ENCODE results near the gene SPEM1.

DNA sequence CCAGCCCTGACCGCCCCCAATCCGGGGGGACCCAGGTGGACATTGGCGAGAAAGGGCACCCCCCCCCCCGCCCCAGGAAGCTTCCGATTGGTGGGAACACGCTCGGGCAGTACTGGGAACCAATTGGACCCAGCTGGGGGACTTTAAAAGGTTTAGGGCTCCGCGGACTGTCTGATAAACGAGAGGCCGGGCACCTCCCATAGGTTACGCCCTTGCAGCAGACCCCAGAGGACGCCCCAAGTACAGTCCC lies 16.5 kb upstream of the SPEM1 start:
- TF ChIP-seq, protein P1, sequence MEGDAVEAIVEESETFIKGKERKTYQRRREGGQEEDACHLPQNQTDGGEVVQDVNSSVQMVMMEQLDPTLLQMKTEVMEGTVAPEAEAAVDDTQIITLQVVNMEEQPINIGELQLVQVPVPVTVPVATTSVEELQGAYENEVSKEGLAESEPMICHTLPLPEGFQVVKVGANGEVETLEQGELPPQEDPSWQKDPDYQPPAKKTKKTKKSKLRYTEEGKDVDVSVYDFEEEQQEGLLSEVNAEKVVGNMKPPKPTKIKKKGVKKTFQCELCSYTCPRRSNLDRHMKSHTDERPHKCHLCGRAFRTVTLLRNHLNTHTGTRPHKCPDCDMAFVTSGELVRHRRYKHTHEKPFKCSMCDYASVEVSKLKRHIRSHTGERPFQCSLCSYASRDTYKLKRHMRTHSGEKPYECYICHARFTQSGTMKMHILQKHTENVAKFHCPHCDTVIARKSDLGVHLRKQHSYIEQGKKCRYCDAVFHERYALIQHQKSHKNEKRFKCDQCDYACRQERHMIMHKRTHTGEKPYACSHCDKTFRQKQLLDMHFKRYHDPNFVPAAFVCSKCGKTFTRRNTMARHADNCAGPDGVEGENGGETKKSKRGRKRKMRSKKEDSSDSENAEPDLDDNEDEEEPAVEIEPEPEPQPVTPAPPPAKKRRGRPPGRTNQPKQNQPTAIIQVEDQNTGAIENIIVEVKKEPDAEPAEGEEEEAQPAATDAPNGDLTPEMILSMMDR (IDR thresholded peaks at IDR 0.05; ENCODE audit: insufficient read depth, low read length, poor library complexity, severe bottlenecking) = no peak
- no peak for TF ChIP-seq EZH2phosphoT487 (conservative IDR thresholded peaks at IDR 0.05; ENCODE audit: low read length)
